ENCODE results near the gene ARPP21. TPM values are rescaled to one million over a fixed set of nuclear protein-coding genes. Genes with fewer than 3 reads are reported as not detected.

Gene ARPP21
- total RNA-seq, 2 experiments from 2014 or later, result not detected

- no peak overlapping the region for H3K27ac Mint-ChIP-seq
- no peaks in the 10 kb centered on the region for H3K36me3 Mint-ChIP-seq (ENCODE audit: low read depth)
- DNase-seq, result no peak
- no peak overlapping the region for H3K4me3 Mint-ChIP-seq
- H3K4me1 Mint-ChIP-seq, result no peaks in the 10 kb centered on the region
- ChIA-PET POLR2A (no interaction called here), CTCF (no interaction called here)
- no peaks in the 10 kb centered on the region for H3K27me3 Mint-ChIP-seq
- H3K9me3 Mint-ChIP-seq, result no peaks in the 10 kb centered on the region
These were observed 70.4 kb downstream of the ARPP21 start for GRCh38 chr3:35709691-35710090.

DNA sequence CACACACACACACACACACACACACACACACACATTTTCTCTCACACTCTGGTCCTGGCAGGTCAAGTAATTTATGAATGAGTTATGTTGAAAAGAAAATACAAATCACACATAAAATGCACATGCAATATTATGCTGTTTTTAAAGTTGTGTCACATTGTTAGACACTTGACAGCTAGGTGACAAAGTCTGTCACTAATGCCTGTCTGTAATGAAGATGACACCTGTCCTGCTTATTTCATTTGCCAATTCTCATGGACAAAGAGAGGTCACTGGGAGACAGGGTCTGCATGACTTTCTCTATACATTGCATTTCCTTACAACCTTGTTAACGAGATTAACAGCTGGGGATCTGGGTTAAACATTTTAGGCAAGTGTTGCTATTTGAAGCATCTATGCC lies 71.2 kb downstream of the ARPP21 start:
- CTCF ChIA-PET, result no interaction called here
- Mint-ChIP-seq H3K36me3 (ENCODE audit: low read depth) (no peaks in the 10 kb centered on the region), H3K4me3 (no peak overlapping the region), H3K9me3 (no peaks in the 10 kb centered on the region), H3K27ac (no peak overlapping the region), H3K4me1 (no peaks in the 10 kb centered on the region), H3K27me3 (no peaks in the 10 kb centered on the region)
- POLR2A ChIA-PET, result no interaction called here
- DNase-seq, result no peak

GRCh38 chr3:35718921-35719320 lies 79.6 kb downstream of the ARPP21 start:
- ChIA-PET POLR2A (no interaction called here), CTCF (no interaction called here)
- Mint-ChIP-seq H3K36me3 (ENCODE audit: low read depth) (no peaks in the 10 kb centered on the region), H3K4me1 (no peaks in the 10 kb centered on the region), H3K27me3 (no peaks in the 10 kb centered on the region), H3K4me3 (no peak overlapping the region), H3K27ac (no peak overlapping the region), H3K9me3 (no peaks in the 10 kb centered on the region)
- DNase-seq, result no peak

DNA sequence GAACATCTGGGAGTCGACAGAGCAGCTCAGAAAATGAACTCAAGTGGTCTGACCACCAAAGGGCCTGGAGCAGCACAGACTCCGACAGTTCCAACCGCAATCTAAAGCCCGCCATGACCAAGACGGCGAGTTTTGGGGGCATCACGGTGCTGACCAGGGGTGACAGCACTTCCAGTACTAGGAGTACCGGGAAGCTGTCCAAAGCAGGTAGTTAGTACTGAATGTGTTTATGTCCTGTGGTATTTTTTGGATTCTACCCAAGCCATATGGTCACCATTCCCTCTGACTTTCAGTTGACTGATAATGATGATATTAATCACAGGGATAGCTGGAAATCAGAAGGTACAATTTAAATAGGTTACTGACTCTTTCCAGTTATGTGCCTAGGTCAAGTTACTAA lies 82.3 kb downstream of the ARPP21 start:
- POLR2A ChIA-PET, result no interaction called here

GRCh38 chr3:35722902-35723301 lies 83.6 kb downstream of the ARPP21 start:
- Mint-ChIP-seq H3K27me3 (no peaks in the 10 kb centered on the region), H3K36me3 (ENCODE audit: low read depth) (no peaks in the 10 kb centered on the region), H3K4me1 (no peaks in the 10 kb centered on the region), H3K4me3 (no peak overlapping the region), H3K27ac (no peak overlapping the region), H3K9me3 (no peaks in the 10 kb centered on the region)
- POLR2A ChIA-PET, result no interaction called here
- no peak for DNase-seq
- CTCF ChIA-PET, result no interaction called here

More for the DNA sequence above, 82.3 kb downstream of the ARPP21 start:
- H3K9me3 Mint-ChIP-seq, result no peaks in the 10 kb centered on the region
- H3K36me3 Mint-ChIP-seq (ENCODE audit: low read depth), result no peaks in the 10 kb centered on the region
- CTCF ChIA-PET, result no interaction called here
- no peak overlapping the region for H3K4me3 Mint-ChIP-seq
- DNase-seq, result no peak
- no peak overlapping the region for H3K27ac Mint-ChIP-seq
- H3K27me3 Mint-ChIP-seq, result no peaks in the 10 kb centered on the region
- H3K4me1 Mint-ChIP-seq, result no peaks in the 10 kb centered on the region

GRCh38 chr3:35723480-35724097 lies 84.3 kb downstream of the ARPP21 start:
- Mint-ChIP-seq H3K27me3 (no peaks in the 10 kb centered on the region), H3K27ac (no peak overlapping the region), H3K9me3 (no peaks in the 10 kb centered on the region), H3K36me3 (ENCODE audit: low read depth) (no peaks in the 10 kb centered on the region), H3K4me3 (no peak overlapping the region), H3K4me1 (no peaks in the 10 kb centered on the region)
- ChIA-PET CTCF (no interaction called here), POLR2A (no interaction called here)
- DNase-seq, result no peak

DNA sequence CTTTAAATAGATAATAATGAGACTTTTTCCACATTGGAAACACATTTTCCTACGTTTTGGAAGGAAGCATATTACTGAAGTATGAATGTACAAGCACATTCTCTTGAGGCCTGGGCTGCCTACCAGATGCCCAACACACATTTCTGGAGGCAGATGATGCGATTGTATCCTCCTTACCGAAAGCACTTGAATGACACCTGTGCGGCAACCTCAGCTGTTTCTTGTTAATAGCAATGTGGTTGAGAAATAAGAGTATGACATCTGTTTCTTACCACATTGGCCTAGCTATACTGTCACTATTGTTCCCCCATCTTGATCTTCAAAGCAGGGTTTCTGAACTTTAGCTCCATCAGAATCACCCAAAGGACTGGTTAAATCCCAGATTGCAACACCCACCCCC lies 84.8 kb downstream of the ARPP21 start:
- no peak overlapping the region for H3K4me3 Mint-ChIP-seq
- no peaks in the 10 kb centered on the region for H3K4me1 Mint-ChIP-seq
- no peaks in the 10 kb centered on the region for H3K27me3 Mint-ChIP-seq
- ChIA-PET CTCF (no interaction called here), POLR2A (no interaction called here)
- DNase-seq, result no peak
- no peak overlapping the region for H3K27ac Mint-ChIP-seq
- no peaks in the 10 kb centered on the region for H3K9me3 Mint-ChIP-seq
- H3K36me3 Mint-ChIP-seq (ENCODE audit: low read depth), result no peaks in the 10 kb centered on the region

GRCh38 chr3:35727179-35727578 lies 87.9 kb downstream of the ARPP21 start:
- no peaks in the 10 kb centered on the region for H3K36me3 Mint-ChIP-seq (ENCODE audit: low read depth)
- ChIA-PET POLR2A (no interaction called here), CTCF (no interaction called here)
- no peak overlapping the region for H3K4me3 Mint-ChIP-seq
- H3K27me3 Mint-ChIP-seq, result no peaks in the 10 kb centered on the region
- no peaks in the 10 kb centered on the region for H3K9me3 Mint-ChIP-seq
- no peaks in the 10 kb centered on the region for H3K4me1 Mint-ChIP-seq
- H3K27ac Mint-ChIP-seq, result no peak overlapping the region
- no peak for DNase-seq

- Mint-ChIP-seq H3K27me3 (no peaks in the 10 kb centered on the region), H3K27ac (no peak overlapping the region), H3K36me3 (ENCODE audit: low read depth) (no peaks in the 10 kb centered on the region), H3K9me3 (no peaks in the 10 kb centered on the region), H3K4me3 (no peak overlapping the region), H3K4me1 (no peaks in the 10 kb centered on the region)
- CTCF ChIA-PET, result no interaction called here
- no peak for DNase-seq
- POLR2A ChIA-PET, result no interaction called here
These were observed 94.0 kb downstream of the ARPP21 start for GRCh38 chr3:35733341-35733740.

DNA sequence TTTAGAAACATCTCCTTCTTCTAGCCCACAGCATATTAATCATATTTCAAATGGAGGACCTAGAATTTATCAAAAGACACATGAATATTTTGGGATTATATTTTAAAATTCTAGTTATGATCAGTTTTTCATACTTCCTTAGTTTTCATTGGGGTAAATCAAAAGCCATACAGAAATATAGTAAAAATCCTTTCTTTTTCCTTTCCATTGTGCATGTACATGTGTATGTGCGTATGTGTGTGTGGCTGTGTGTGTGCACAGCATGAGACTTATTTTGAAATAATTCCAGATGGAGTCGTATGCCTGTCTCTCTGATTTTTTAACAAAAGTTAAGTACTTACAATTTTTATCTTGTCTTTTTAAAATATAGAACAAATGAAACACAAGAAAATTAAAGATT lies 94.5 kb downstream of the ARPP21 start:
- CTCF ChIA-PET, result no interaction called here
- Mint-ChIP-seq H3K36me3 (ENCODE audit: low read depth) (no peaks in the 10 kb centered on the region), H3K9me3 (no peaks in the 10 kb centered on the region), H3K27me3 (no peaks in the 10 kb centered on the region), H3K4me1 (no peaks in the 10 kb centered on the region), H3K27ac (no peak overlapping the region), H3K4me3 (no peak overlapping the region)
- no peak for DNase-seq
- POLR2A ChIA-PET, result no interaction called here

GRCh38 chr3:35737080-35737479 lies 97.8 kb downstream of the ARPP21 start:
- no peaks in the 10 kb centered on the region for H3K27me3 Mint-ChIP-seq
- CTCF ChIA-PET, result no interaction called here

GRCh38 chr3:35737527-35737926 lies 98.2 kb downstream of the ARPP21 start:
- Mint-ChIP-seq H3K4me1 (no peaks in the 10 kb centered on the region), H3K27me3 (no peaks in the 10 kb centered on the region), H3K36me3 (ENCODE audit: low read depth) (no peaks in the 10 kb centered on the region), H3K27ac (no peak overlapping the region), H3K4me3 (no peak overlapping the region), H3K9me3 (no peaks in the 10 kb centered on the region)
- CTCF ChIA-PET, result no interaction called here
- POLR2A ChIA-PET, result no interaction called here
- DNase-seq, result no peak

More at GRCh38 chr3:35737080-35737479, 97.8 kb downstream of the ARPP21 start:
- POLR2A ChIA-PET, result no interaction called here
- no peak for DNase-seq
- no peak overlapping the region for H3K4me3 Mint-ChIP-seq
- H3K27ac Mint-ChIP-seq, result no peak overlapping the region
- no peaks in the 10 kb centered on the region for H3K4me1 Mint-ChIP-seq
- H3K36me3 Mint-ChIP-seq (ENCODE audit: low read depth), result no peaks in the 10 kb centered on the region
- no peaks in the 10 kb centered on the region for H3K9me3 Mint-ChIP-seq

DNA sequence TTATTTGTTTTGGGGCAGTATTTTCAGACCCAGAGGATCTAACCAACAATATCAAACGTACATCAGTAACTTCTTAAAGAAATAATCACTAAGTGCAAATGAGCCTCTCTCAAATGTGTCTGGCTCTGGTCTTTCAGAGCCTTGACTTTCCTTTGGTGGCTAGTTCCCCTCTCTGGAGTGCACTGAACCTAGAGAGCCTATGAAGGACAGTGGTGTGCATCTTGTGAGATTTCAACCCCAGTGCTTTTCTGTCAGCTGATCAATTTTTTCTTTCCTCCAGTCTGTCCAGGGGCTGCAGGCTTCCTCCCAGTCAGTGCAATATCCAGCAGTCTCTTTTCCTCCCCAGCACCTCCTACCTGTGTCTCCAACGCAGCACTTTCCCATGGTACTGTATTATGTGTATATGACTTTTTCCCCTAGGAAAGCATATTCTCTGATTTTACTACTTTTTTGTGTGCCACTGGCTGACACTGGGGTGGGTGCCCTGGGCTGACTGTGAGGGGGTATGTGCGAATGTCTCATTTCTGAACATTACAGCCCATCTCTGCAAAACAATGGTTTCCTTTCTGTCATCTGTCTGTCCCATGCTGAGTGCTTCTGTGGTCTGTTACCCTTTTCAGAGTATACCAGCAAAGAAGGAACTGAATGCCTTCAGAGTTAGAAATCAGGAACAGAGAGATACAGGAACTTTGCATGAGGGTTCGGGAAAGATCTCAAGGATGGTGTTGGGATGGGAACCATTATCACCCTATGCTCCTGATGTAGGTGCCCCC lies 98.8 kb downstream of the ARPP21 start:
- ChIA-PET CTCF (no interaction called here), POLR2A (no interaction called here)
- Mint-ChIP-seq H3K4me1 (no peaks in the 10 kb centered on the region), H3K4me3 (no peak overlapping the region), H3K27me3 (no peaks in the 10 kb centered on the region), H3K9me3 (no peaks in the 10 kb centered on the region), H3K27ac (no peak overlapping the region), H3K36me3 (ENCODE audit: low read depth) (no peaks in the 10 kb centered on the region)
- no peak for DNase-seq

- H3K36me3 Mint-ChIP-seq (ENCODE audit: low read depth), result no peaks in the 10 kb centered on the region
- no peaks in the 10 kb centered on the region for H3K27me3 Mint-ChIP-seq
- H3K4me3 Mint-ChIP-seq, result no peak overlapping the region
- no peaks in the 10 kb centered on the region for H3K4me1 Mint-ChIP-seq
- no peak overlapping the region for H3K27ac Mint-ChIP-seq
- CTCF ChIA-PET, result no interaction called here
- no peaks in the 10 kb centered on the region for H3K9me3 Mint-ChIP-seq
- no peak for DNase-seq
- POLR2A ChIA-PET, result no interaction called here
These were observed 100.0 kb downstream of the ARPP21 start for GRCh38 chr3:35739181-35739809.

Measured in activated CD4-positive, alpha-beta T cell treated with anti-CD3 and anti-CD28 coated beads, Interleukin-2, amount 10 ng/mL, durations not matched to agents 7 days and 5 days (primary cell).